AML-193 (cell line): ENCODE results near the gene LIMS1.
"Not testable (repeated sequence)": the region's sequence is repeated elsewhere in the genome, so short reads cannot be mapped to it uniquely, and the experiment has no call there.

Experiments
- DNase-seq, 2 experiments: peaks; one replicate each; lab custom pipeline; 2025; lab: John Stamatoyannopoulos, UW

LIMS1 gene

GRCh38 chr2:108587621-108588020, 53.4 kb downstream of the LIMS1 start:
- DNase-seq = peak in 1 of 2 experiments; percentile 48

- DNase-seq = peak; percentile 91 to 96
These were observed 53.9 kb downstream of the LIMS1 start for GRCh38 chr2:108588070-108588668.

DNA sequence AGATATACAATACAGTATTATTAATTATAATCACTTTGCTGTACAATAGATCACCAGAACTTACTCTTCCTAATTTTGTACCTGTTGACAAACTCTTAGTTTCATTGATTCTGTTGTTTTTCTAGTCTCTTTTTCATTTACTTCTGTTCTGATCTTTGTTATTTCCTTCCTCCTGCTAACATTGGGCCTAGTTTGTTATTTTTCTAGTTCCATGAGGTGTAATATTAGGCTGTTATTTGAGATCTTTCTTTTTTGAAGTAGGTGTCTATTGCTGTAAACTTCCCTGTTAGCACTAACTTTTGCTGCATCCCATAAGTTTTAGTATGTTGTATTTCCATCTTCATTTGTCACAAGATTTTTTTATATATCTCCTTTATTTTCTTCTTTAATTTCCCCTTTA, 55.1 kb downstream of the LIMS1 start:
- no peak for DNase-seq

DNA sequence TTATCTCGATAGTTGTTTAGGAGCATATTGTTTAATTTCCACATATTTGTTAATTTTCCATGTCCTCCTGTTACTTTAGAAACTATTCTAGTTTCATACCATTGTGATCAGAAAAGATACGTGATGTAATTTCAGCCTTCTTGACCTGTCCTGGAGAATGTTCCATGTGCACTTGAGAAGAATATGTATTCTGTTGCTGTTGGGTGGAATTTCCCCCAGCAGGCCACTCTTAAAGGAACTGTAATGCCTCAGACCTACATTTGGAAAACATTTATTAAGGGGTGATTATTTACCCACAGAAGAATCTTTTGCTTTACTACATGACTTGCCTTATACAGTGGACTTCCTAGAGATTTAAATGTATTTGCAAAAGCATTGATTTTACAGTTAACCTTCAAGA, 55.5 kb downstream of the LIMS1 start:
- DNase-seq = no peak

GRCh38 chr2:108591163-108591562, 56.9 kb downstream of the LIMS1 start:
- peak; percentile 18 for DNase-seq

DNA sequence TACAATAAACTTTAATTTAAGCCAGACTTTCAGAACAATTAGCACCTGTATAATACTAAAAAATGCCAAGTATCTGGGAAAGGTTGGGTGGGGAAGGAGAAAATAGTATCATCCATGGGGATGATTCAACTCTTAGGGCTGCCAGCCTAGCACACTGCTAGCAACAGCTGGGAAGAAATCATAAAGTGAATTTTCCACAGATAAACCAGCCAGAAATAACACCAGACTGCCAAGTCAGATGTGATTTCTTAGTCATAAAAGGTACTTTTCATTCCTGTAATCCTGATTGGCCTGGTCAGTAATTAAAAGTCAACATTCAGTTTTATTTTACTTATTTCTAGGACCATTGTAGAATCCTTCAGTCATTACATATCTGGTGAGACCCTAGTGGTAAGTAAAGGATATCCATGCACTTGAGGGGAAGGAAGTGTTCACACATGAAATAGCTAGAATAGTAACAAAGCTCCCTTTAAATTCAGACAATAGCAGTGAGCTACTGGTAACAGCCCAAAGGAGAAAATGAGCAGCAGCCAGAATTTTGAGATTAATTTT, 59.4 kb downstream of the LIMS1 start:
- no peak for DNase-seq

DNA sequence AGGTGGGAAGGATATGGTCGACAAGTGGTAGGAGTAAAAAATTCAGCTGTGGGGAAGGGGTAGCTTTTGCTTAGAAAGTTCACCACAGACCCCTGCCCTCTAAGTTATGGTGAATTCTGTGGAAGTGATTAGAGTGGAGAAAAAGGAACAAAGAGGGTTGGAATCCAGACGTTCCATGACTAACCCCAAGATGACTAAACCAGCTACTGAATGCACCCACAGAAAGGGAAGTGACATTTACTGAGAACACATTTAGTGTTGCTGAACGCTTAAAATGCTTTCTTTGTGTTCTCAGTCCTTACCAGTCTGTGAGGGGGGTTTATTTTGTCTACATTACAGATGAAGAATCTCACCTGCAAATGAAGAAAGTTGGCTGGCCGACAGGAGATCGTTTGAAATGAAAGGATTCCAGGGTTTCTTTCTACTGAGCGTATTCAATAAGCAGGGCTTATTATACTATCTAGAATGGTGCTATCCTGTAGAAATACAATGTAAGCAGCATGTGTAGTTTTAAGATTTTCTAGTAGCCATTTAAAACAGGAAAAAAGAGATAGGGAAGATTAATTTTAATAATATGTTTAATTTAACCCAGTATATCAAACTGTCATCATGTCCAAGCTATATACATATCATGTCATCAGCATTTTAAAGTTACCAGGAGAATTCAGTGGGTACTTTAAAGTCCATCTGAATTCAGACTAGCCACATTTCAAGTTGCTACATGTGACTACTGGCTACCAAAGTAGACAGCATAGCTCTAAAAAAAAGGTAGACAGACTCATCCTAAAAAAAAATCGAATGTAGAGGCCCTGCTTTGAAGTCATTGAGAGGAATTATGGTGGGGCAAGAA, 60.1 kb downstream of the LIMS1 start:
- peak; percentile 80 to 92 for DNase-seq

DNA sequence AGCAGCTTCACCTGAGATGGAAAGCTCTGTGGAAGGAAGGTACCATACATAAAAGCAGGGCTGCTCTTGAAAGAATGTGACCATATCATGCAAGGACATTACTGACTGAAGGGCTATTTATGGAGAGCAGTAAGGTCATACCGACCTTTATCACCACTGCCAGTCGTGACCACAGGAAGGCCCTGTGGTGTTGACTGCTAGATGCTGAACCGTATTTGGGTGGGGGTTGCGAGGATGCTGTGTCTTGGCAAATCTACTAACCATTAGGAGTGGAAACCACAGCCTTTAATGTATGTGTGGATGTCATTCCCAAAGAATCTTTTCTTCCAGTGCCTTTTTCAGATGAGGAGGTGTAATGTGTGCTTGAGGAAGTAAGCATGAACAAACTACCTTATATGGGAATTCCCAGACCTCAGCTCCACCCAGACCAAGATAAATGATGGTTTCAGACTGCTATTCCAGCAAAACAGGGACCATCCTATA, 60.8 kb downstream of the LIMS1 start:
- DNase-seq = peak; percentile 15 to 35

DNA sequence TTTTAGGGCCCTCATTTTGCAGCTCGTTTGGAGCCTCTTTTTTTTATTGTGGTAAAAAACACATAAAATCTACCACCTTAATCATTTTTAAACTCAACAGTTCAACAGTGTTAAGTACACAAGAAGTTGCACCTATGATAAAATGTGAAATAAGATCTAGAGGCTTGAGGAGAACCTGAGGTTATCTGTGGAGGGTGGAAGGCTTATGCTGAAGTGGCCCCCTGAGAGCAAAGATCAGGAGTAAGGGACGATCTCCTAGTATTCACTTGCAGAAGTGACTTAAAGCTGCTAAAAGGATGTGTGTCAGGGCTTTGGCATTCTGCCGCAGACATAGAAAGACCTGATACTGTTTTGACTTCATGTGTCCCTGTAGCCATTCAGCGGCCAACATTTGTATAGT, 61.5 kb downstream of the LIMS1 start:
- DNase-seq = not testable (repeated sequence)

DNA sequence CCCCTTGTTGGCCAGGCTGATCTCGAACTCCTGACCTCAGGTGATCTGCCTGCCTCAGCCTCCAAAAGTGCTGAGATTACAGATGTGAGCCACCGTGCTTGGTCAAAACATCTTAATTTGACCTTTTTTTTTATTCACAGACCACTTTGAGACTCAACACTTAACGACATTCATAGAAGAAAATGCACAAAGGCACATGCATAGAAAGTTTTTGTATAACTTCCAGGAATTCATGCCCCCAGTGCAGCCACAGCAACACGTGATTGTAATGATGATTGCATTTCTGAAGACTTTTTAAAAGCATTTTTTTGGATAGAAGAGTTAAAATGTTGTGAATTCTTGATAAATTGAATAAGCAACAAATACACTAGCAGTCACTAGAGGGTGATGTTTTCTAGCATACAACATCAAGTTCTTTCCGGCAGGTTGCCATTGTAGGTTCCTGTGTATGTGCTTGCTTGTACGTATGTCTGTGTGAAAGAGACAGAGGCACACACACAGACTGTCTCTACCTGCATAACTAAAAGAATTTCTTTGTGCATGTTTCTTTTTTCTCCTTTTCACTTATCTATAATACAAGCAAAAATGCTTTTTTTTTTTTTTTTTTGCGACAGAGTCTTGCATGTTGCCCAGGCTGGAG, 63.0 kb downstream of the LIMS1 start:
- DNase-seq = peak; percentile 8 to 12

- not testable (repeated sequence) for DNase-seq
These were observed 66.9 kb downstream of the LIMS1 start for GRCh38 chr2:108601199-108601598.

GRCh38 chr2:108602422-108602821, 68.2 kb downstream of the LIMS1 start:
- DNase-seq = no peak

DNA sequence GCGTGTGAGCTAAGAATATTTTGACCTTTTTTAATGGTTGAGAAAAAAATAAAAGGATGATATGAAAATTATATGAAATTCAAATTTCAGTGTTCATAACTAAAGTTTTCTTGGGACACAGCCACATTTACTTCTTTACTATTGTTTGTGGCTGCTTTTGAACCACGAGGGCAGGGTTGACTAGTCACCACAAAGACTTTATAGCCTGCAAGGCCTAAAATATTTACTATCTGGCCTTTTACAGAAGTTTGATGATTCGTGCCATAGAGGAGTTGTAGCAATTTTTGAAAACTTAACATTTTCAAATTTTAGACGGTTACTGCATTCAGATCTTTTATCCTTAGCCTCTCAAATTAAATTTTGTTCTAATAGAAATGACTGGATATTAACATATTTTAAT, 69.9 kb downstream of the LIMS1 start:
- DNase-seq = no peak

- no peak for DNase-seq
These were observed 71.7 kb downstream of the LIMS1 start for GRCh38 chr2:108605947-108606346.

- peak; percentile 12 to 37 for DNase-seq
These were observed 73.5 kb downstream of the LIMS1 start for GRCh38 chr2:108607706-108608301.

- DNase-seq = no peak
These were observed 76.8 kb downstream of the LIMS1 start for GRCh38 chr2:108611021-108611420.

DNA sequence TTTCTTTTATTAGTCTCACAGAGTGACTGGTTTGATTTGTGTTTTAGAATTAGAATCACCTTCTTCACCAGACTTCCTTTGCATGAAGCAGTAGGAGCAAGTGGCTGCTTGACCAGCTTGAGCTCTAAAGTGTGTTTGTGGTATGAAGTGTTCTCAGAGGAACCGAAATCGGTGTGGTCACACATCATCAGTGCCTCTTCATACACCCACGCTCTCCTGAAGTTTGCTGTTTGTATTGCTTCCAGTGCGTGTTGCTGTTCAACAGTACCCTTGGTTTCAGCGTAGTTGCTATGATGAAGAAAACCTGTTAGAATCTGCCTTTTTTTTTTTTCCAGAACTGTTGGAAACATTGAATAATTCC, 77.9 kb downstream of the LIMS1 start:
- no peak for DNase-seq

GRCh38 chr2:108612514-108613183, 78.4 kb downstream of the LIMS1 start:
- no peak for DNase-seq

DNA sequence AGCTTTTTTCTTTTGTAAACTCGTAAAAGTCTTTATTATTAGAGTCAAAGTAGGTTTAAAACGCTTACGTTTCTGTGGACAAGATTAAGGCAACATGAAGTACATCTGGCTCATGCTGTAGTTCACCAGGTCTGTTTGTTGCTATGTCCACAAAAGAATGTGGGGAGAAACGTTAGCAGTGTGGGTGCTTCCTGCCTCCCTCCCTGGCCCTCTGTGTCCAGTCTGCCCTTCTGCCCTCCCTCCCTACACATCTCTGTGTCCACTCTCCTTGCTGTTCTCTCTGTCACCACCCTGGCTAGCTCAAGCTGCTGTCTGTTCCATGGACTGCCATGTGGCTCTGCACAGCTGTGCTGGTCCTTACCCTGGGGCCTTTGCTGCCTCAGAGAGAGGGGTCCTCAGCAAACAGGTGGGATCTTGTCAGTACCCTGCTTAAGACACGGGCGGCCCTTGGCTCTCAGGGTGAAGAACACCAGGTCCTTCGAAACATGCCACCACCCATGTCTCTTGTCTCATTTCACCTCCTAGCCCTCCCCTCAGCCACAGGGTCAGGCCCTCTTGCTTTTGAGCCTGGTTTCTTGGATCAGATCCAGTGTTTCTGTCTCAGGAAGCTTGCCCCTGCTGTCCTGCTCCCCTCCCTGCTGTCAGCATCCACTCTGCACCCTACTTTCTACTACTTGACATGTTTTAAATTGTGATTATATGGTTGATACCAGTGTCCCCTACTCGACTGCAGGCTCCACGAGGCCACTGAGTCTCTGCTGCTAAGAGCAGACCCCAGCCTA, 79.2 kb downstream of the LIMS1 start:
- DNase-seq = no peak

- DNase-seq = no peak
These were observed 79.8 kb downstream of the LIMS1 start for GRCh38 chr2:108614043-108614545.

DNA sequence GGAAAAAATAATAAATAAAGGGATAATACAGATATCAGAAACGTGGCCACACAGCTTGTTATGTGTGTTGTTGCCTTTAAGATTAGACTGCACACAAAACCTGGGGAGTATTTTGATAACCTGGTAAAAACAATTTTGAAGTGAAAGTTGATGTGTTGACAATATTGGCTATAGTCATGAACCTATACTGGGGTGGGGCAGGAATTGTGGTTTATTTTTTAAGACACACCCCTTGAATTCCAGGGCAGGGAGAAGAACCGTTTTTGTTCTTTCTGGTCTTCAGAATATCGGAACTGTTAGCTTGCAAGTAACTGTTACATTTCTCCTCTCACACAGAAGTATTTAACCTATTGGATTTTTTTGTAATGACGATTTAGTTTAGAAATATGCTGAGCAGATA, 80.4 kb downstream of the LIMS1 start:
- no peak for DNase-seq
